Esophagus squamous epithelium (tissue), 5 donors: ENCODE data around the gene GRID2. TPM values are rescaled to one million over a fixed set of nuclear protein-coding genes. Genes with fewer than 3 reads are reported as not detected.

Experiments
- DNase-seq: peaks from one replicate; lab custom pipeline; 2025; lab: John Stamatoyannopoulos, UW
- H3K27ac ChIP-seq, 4 donors: fragments of 200-600 bp; sonication (generic); one replicate each; pipeline ENCODE4 v1.5.1; 2016 to 2019; ENCODE audit warnings: mild to moderate bottlenecking in 1 of 4
- H3K27me3 ChIP-seq, 4 donors: fragments of 200-600 bp; sonication (generic); 1 replicate in 3 of 4; 2 replicates in 1 of 4; pipeline versions ENCODE4 v1.5.1 to v1.6.0; 2017 to 2021; ENCODE audit warnings: antibody characterized with exemption in 1 of 4
- H3K36me3 ChIP-seq, 3 donors: fragments of 200-600 bp; sonication (generic); one replicate each; pipeline ENCODE4 v1.5.1; 2016 to 2019
- H3K4me1 ChIP-seq, 3 donors: fragments of 200-600 bp; sonication (generic); one replicate each; pipeline ENCODE4 v1.5.1; 2017 to 2019
- H3K4me3 ChIP-seq, 4 donors: fragments of 200-600 bp; sonication (generic); 1 replicate in 3 of 4; 2 replicates in 1 of 4; pipeline ENCODE4 v1.5.1; 2016 to 2019; ENCODE audit warnings: mild to moderate bottlenecking in 2 of 4, moderate library complexity in 1 of 4
- H3K9me3 ChIP-seq, 3 donors: fragments of 200-600 bp; sonication (generic); one replicate each; pipeline ENCODE4 v1.5.1; 2016 to 2019
- CTCF ChIP-seq, 6 experiments: fragments of 450-650 bp in 4 of 6; fragments of 200-600 bp in 2 of 6; sonication (generic) in 2 of 6; IDR thresholded peaks; one replicate each; pipeline ENCODE4 v1.5.1; 2016 to 2019; ENCODE audit warnings: antibody characterized with exemption in 6 of 6, mild to moderate bottlenecking in 4 of 6, moderate library complexity in 4 of 6
- POLR2A ChIP-seq, 4 donors: fragments of 450-650 bp; IDR thresholded peaks; one replicate each; pipeline ENCODE4 v1.6.1; 2017; ENCODE audit warnings: antibody characterized with exemption in 4 of 4, mild to moderate bottlenecking in 4 of 4, moderate library complexity in 3 of 4
- WGBS, 2 donors: methylation state at CpG; one replicate each; pipeline ENCODE4 v1.1.5; 2018; 5-methylcytosine and 5-hydroxymethylcytosine counted together
- intact Hi-C: fragments of 100-400 bp; cut with DNase I; formaldehyde crosslinking; loops from one replicate; pipeline ENCODE4 v1.15.0; 2022
- total RNA-seq, 4 donors: library from RNA; depleted of rRNA; stranded (reverse); fragments of >200 nt; gene quantifications; one replicate each; pipeline ENCODE4 v1.1.0, GENCODE V29; 2016
- donor health status: DM: yes; HTN: yes; CAD: no.

Gene GRID2
- total RNA-seq, 4 donors from 2014 or later: not detected

- no peak for DNase-seq
- 74 to 83% methylated on average over 3 of the region's 3 CpGs for WGBS, 2 donors
- H3K4me3 ChIP-seq: no peak overlapping the region
- no peaks in the 10 kb centered on the region for H3K9me3 ChIP-seq
- no peak overlapping the region for H3K27ac ChIP-seq
- H3K36me3 ChIP-seq: no peaks in the 10 kb centered on the region
- TF ChIP-seq CTCF (IDR thresholded peaks at IDR 0.05): no peak
- no peak for TF ChIP-seq POLR2A (IDR thresholded peaks at IDR 0.05)
- intact Hi-C loops: no loop called here
- no peaks in the 10 kb centered on the region for H3K4me1 ChIP-seq
- no peaks in the 10 kb centered on the region for H3K27me3 ChIP-seq
Measured at GRCh38 chr4:93648258-93648657, 1344.5 kb downstream of the GRID2 start.

- TF ChIP-seq POLR2A (IDR thresholded peaks at IDR 0.05) (no peak), CTCF (IDR thresholded peaks at IDR 0.05) (no peak)
- Histone ChIP-seq H3K36me3 (no peaks in the 10 kb centered on the region), H3K4me3 (no peak overlapping the region), H3K27me3 (no peaks in the 10 kb centered on the region), H3K27ac (no peak overlapping the region), H3K9me3 (no peaks in the 10 kb centered on the region), H3K4me1 (no peaks in the 10 kb centered on the region)
- intact Hi-C loops: no loop called here
- no peak for DNase-seq
Measured at GRCh38 chr4:93649828-93650227, 1346.1 kb downstream of the GRID2 start.

- Histone ChIP-seq H3K27me3 (no peaks in the 10 kb centered on the region), H3K4me3 (no peak overlapping the region), H3K9me3 (no peaks in the 10 kb centered on the region), H3K4me1 (no peaks in the 10 kb centered on the region), H3K27ac (no peak overlapping the region), H3K36me3 (no peaks in the 10 kb centered on the region)
- WGBS, 2 donors: 50 to 59% methylated on average over 1 of the region's 1 CpG
- no peak for DNase-seq
- intact Hi-C loops: no loop called here
- TF ChIP-seq CTCF (IDR thresholded peaks at IDR 0.05): no peak
- TF ChIP-seq POLR2A (IDR thresholded peaks at IDR 0.05): no peak
Measured at GRCh38 chr4:93654211-93654610, 1350.4 kb downstream of the GRID2 start.

- intact Hi-C loops: no loop called here
- WGBS, 2 donors: 64 to 71% methylated on average over 2 of the region's 2 CpGs
- DNase-seq: no peak
- Histone ChIP-seq H3K4me1 (no peaks in the 10 kb centered on the region), H3K9me3 (no peaks in the 10 kb centered on the region), H3K27me3 (no peaks in the 10 kb centered on the region), H3K36me3 (no peaks in the 10 kb centered on the region), H3K27ac (no peak overlapping the region), H3K4me3 (no peak overlapping the region)
- TF ChIP-seq POLR2A (IDR thresholded peaks at IDR 0.05) (no peak), CTCF (IDR thresholded peaks at IDR 0.05) (no peak)
Measured at GRCh38 chr4:93657527-93657926, 1353.8 kb downstream of the GRID2 start.

GRCh38 chr4:93658443-93658842 is 1354.7 kb downstream of the GRID2 start:
- no peaks in the 10 kb centered on the region for H3K36me3 ChIP-seq
- H3K27ac ChIP-seq: no peak overlapping the region
- no peak for TF ChIP-seq CTCF (IDR thresholded peaks at IDR 0.05)
- TF ChIP-seq POLR2A (IDR thresholded peaks at IDR 0.05): no peak
- H3K4me1 ChIP-seq: no peaks in the 10 kb centered on the region
- no peaks in the 10 kb centered on the region for H3K27me3 ChIP-seq
- H3K9me3 ChIP-seq: no peaks in the 10 kb centered on the region
- 76 to 88% methylated on average over 3 of the region's 3 CpGs for WGBS, 2 donors
- no peak overlapping the region for H3K4me3 ChIP-seq
- intact Hi-C loops: no loop called here
- DNase-seq: no peak
